GM15510 (cell line): ENCODE results near the gene B4GALT2.

Experiments used
- POLR2A ChIP-seq: IDR thresholded peaks from 3 replicates; pipeline ENCODE4 v1.6.1; 2011; ENCODE audit warnings: borderline replicate concordance; ENCODE audit not compliant: insufficient read length; ENCODE audit errors: extremely low read depth

The B4GALT2 gene

GRCh38 chr1:43956234-43956633, 22.8 kb upstream of the B4GALT2 start:
- TF ChIP-seq POLR2A = no peak

GRCh38 chr1:43957407-43958040, 21.5 kb upstream of the B4GALT2 start:
- no peak for TF ChIP-seq POLR2A

GRCh38 chr1:43958351-43959255, 20.4 kb upstream of the B4GALT2 start:
- no peak for TF ChIP-seq POLR2A

DNA sequence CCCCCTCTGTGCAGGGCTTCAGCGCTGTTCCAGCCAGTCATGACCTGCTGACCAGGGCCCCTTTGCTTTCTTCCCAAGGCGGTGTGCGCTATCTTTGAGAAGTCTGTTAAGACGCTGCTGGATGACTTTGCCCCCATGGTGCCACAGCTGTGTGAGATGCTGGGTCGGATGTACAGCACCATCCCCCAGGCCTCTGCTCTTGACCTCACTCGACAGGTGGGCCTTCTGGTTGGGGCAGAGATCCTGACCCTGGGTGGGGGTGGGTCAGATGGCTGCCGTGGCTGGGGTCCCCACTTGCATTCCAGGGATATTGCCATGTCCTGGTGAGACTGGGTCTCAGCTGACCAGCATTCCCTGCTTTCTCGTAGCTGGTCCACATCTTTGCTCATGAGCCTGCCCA, 18.2 kb upstream of the B4GALT2 start:
- no peak for TF ChIP-seq POLR2A

GRCh38 chr1:43961692-43962091, 17.3 kb upstream of the B4GALT2 start:
- no peak for TF ChIP-seq POLR2A

DNA sequence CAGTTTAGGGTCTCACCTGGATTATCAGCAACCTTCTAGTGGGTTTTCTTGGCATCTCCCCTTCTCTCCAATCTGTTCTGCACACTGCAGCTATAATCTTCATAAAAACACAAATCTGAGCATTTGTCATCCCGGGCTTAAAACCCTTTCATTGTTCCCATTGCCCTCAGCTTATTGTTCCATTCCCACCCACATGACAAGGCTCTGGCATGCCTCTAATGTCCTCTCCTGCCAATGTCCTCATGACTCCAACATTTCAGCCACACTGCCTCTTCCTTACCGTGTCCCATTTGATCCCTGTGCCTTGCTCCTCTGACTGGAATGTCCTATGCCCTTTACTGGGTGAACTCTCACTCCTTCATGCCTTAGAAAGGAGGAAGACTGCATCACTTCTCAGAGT, 16.7 kb upstream of the B4GALT2 start:
- TF ChIP-seq POLR2A = no peak

DNA sequence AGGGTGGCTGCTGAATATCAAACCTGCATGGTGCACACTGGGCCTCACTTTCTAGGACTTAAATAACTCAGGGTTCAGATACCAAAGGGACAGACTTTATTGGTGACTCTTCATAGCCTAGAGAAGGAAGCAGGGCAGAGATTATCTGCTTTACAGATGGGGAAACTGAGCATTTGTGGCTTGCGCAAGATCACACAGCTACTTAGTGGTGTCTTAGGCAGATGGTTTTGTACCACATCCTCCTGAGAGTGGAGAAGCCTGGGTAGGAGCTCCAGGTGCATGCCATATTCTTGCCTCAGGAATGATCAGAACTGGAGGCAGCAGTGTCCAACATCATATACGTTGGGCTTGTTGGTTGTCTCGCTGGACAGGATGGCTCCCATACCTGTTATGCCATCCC, 16.0 kb upstream of the B4GALT2 start:
- no peak for TF ChIP-seq POLR2A

- TF ChIP-seq POLR2A = no peak
Measured at GRCh38 chr1:43963890-43964289, 15.1 kb upstream of the B4GALT2 start.

DNA sequence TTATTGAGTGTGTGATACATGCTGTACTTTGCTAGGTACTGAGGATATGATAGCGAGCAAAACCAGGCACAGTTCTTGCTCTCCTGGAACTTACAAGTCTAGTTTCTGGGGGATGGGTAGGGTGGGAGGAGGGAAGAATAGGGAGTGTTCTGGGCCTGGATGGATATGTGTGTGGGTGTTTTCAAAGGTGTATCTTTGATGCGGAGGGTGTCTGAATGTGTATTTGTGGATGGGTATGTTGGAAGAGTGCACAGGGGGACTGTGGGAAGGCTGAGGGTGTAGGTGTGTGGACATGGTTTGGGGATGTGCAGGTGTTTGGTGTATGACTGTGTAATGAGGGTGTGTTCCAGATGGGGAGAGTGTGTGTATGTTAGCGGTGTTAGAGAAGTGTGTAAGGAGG, 13.7 kb upstream of the B4GALT2 start:
- no peak for TF ChIP-seq POLR2A

DNA sequence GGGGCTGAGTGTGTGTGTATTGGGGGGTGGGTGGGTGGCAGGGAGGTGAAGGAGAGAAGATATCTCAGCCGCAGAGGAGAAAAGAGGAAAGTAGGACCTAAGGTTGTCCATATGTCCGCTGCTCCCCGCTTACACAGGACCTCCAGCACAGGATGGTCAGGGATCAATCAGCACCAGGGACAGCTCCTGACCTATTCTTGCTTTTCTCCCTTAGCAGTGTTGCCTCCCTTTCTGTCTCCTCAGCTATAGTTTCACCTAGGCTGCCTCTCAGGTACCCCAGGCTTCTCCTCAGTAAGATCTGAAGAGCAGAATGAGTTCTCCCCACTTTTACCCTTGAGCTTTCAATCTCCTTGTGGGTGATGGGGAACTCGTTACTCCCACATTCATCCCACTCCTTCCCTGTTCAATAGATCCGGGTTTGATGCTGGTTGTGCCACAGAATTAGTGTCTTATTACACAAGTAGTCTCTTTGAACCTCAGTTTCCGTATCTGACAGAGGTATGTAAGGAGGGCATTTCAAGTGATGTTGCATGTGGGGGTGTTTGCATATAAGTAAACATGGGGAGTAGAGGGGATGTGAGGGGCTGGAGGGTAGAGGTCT, 10.6 kb upstream of the B4GALT2 start:
- no peak for TF ChIP-seq POLR2A

DNA sequence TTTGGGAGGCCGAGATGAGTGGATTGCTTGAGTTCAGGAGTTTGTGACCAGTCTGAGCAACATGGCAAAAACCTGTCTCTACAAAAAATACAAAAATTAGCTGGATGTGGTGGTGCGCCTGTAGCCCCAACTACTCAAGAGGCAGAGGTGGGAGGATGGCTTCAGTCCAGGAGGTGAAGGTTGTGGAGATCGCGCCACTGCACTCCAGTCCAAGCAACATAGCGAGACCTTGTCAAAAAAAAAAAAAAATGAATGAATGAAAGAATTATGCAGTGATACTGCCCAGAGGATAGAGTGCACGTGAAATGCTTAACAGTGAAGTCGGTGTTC, 9.6 kb upstream of the B4GALT2 start:
- no peak for TF ChIP-seq POLR2A

GRCh38 chr1:43969746-43970466, 9.1 kb upstream of the B4GALT2 start, which contains the start of gene DPH2:
TSS of gene DPH2 (plus strand) at chr1:43970010. CDS start at chr1:43970176, 166 bp downstream.
- TF ChIP-seq POLR2A = peak; percentile 55

DNA sequence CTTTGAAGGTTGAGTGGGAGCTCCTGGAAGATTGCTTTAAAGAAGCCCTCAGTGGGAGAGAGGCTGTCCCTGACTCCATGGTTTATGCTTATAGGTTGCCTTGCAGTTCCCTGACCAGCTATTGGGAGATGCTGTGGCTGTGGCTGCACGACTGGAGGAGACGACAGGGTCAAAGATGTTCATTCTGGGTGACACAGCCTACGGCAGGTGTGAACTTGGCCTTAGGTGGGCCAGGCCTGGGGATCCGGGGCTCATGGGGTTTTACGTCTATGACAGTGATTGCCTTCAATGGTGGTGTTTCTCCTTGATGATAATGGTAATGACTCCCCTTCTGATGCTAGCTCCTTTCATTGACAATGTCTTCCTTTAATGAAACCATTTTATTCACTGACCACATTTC, 8.5 kb upstream of the B4GALT2 start:
- no peak for TF ChIP-seq POLR2A

DNA sequence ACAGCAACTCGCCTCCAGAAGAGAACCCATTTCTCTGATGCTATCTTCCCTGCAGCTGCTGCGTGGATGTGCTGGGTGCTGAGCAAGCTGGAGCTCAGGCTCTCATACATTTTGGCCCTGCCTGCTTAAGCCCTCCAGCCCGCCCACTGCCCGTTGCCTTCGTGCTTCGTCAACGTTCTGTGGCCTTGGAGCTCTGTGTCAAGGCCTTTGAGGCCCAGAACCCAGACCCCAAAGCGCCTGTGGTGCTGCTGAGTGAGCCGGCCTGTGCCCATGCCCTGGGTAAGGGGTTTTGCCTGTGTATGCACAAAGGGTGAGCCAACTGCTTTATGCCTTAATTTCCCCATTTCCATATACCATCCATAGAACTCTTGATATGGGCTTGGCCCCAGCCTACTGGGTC, 8.1 kb upstream of the B4GALT2 start:
- no peak for TF ChIP-seq POLR2A
